HL-60 (cell line): ENCODE results near the gene CNOT9.

Source experiments
- CTCF ChIP-seq: IDR thresholded peaks from one replicate; pipeline ENCODE4 v1.5.1; 2011; ENCODE audit warnings: low read length, control low read depth, inconsistent platforms; ENCODE audit not compliant: insufficient read depth
- GABPA ChIP-seq: IDR thresholded peaks from 2 replicates; pipeline ENCODE4 v1.6.1; 2012; ENCODE audit warnings: low read depth
- POLR2AphosphoS5 ChIP-seq: IDR thresholded peaks from 2 replicates; pipeline ENCODE4 v1.6.1; 2012; ENCODE audit warnings: low read depth

- TF ChIP-seq CTCF (no peak), POLR2AphosphoS5 (no peak), GABPA (no peak)
These were observed 15.6 kb downstream of the CNOT9 start for GRCh38 chr2:218583983-218584850.
